Measurements from ENCODE around the gene KRT1.

KRT1 gene

GRCh38 chr12:52727037-52727436, 46.8 kb upstream of the KRT1 start:
- Histone ChIP-seq H3K27ac (ENCODE audit: low read depth, low read length) (no peak overlapping the region), H3K27me3 (ENCODE audit: low read length) (no peaks in the 10 kb centered on the region)

GRCh38 chr12:52726451-52726850, 46.2 kb upstream of the KRT1 start:
- no peak overlapping the region for H3K4me3 ChIP-seq (ENCODE audit: insufficient read depth, low read length, poor library complexity, severe bottlenecking)
- no peak overlapping the region for H2AFZ ChIP-seq (ENCODE audit: low read depth, low read length, severe bottlenecking)
- no peaks in the 10 kb centered on the region for H3K79me2 ChIP-seq (ENCODE audit: insufficient read depth, low read length)
- no peaks in the 10 kb centered on the region for H3K36me3 ChIP-seq (ENCODE audit: low read length)
- no peaks in the 10 kb centered on the region for H3K9me3 ChIP-seq (ENCODE audit: insufficient read depth, low read length)
- no peak overlapping the region for H3K27ac ChIP-seq (ENCODE audit: low read depth, low read length)
- no peaks in the 10 kb centered on the region for H3K27me3 ChIP-seq (ENCODE audit: low read length)
- no peaks in the 10 kb centered on the region for H3F3A ChIP-seq (ENCODE audit: insufficient read depth)
- no peaks in the 10 kb centered on the region for H4K20me1 ChIP-seq (ENCODE audit: low read depth, low read length)
- no peak overlapping the region for H3K4me2 ChIP-seq (ENCODE audit: low read depth, low read length, poor library complexity, severe bottlenecking)
- no peaks in the 10 kb centered on the region for H3K9me2 ChIP-seq (replicated peaks; ENCODE audit: insufficient read depth, low read length)
- TF ChIP-seq EZH2phosphoT487 (conservative IDR thresholded peaks at IDR 0.05; ENCODE audit: low read length) (no peak), CTCF (IDR thresholded peaks at IDR 0.05; ENCODE audit: insufficient read depth, low read length, poor library complexity, severe bottlenecking) (no peak)
- H3K9ac ChIP-seq (ENCODE audit: low read length), result no peak overlapping the region

More at GRCh38 chr12:52727037-52727436, 46.8 kb upstream of the KRT1 start:
- H4K20me1 ChIP-seq (ENCODE audit: low read depth, low read length), result no peaks in the 10 kb centered on the region
- H3K79me2 ChIP-seq (ENCODE audit: insufficient read depth, low read length), result no peaks in the 10 kb centered on the region
- no peak overlapping the region for H3K4me2 ChIP-seq (ENCODE audit: low read depth, low read length, poor library complexity, severe bottlenecking)
- TF ChIP-seq CTCF (IDR thresholded peaks at IDR 0.05; ENCODE audit: insufficient read depth, low read length, poor library complexity, severe bottlenecking) (no peak), EZH2phosphoT487 (conservative IDR thresholded peaks at IDR 0.05; ENCODE audit: low read length) (no peak)
- H3K9me2 ChIP-seq (replicated peaks; ENCODE audit: insufficient read depth, low read length), result no peaks in the 10 kb centered on the region
- H2AFZ ChIP-seq (ENCODE audit: low read depth, low read length, severe bottlenecking), result no peak overlapping the region
- no peak overlapping the region for H3K9ac ChIP-seq (ENCODE audit: low read length)
- H3K9me3 ChIP-seq (ENCODE audit: insufficient read depth, low read length), result no peaks in the 10 kb centered on the region
- no peaks in the 10 kb centered on the region for H3F3A ChIP-seq (ENCODE audit: insufficient read depth)
- no peak overlapping the region for H3K4me3 ChIP-seq (ENCODE audit: insufficient read depth, low read length, poor library complexity, severe bottlenecking)
- no peaks in the 10 kb centered on the region for H3K36me3 ChIP-seq (ENCODE audit: low read length)

GRCh38 chr12:52724384-52724783, 44.2 kb upstream of the KRT1 start:
- no peaks in the 10 kb centered on the region for H3F3A ChIP-seq (ENCODE audit: insufficient read depth)
- no peak overlapping the region for H3K9ac ChIP-seq (ENCODE audit: low read length)
- H3K36me3 ChIP-seq (ENCODE audit: low read length), result no peaks in the 10 kb centered on the region
- no peak overlapping the region for H3K4me2 ChIP-seq (ENCODE audit: low read depth, low read length, poor library complexity, severe bottlenecking)
- H3K4me3 ChIP-seq (ENCODE audit: insufficient read depth, low read length, poor library complexity, severe bottlenecking), result no peak overlapping the region
- H3K9me3 ChIP-seq (ENCODE audit: insufficient read depth, low read length), result no peaks in the 10 kb centered on the region
- H2AFZ ChIP-seq (ENCODE audit: low read depth, low read length, severe bottlenecking), result no peak overlapping the region
- H4K20me1 ChIP-seq (ENCODE audit: low read depth, low read length), result no peaks in the 10 kb centered on the region
- H3K27ac ChIP-seq (ENCODE audit: low read depth, low read length), result no peak overlapping the region
- no peaks in the 10 kb centered on the region for H3K9me2 ChIP-seq (replicated peaks; ENCODE audit: insufficient read depth, low read length)
- no peaks in the 10 kb centered on the region for H3K27me3 ChIP-seq (ENCODE audit: low read length)
- TF ChIP-seq CTCF (IDR thresholded peaks at IDR 0.05; ENCODE audit: insufficient read depth, low read length, poor library complexity, severe bottlenecking), result no peak
- no peak for TF ChIP-seq EZH2phosphoT487 (conservative IDR thresholded peaks at IDR 0.05; ENCODE audit: low read length)
- H3K79me2 ChIP-seq (ENCODE audit: insufficient read depth, low read length), result no peaks in the 10 kb centered on the region

Data from SU-DHL-6 (cell line).